Hepatocyte (in vitro differentiated cells): Measurements from ENCODE around the gene GNPAT.

Experiments
- CTCF ChIP-seq: fragments of 200-600 bp; sonication (generic); IDR thresholded peaks from 2 replicates; pipeline ENCODE4 v1.5.1; 2016; ENCODE audit warnings: antibody characterized with exemption, mild to moderate bottlenecking; ENCODE audit not compliant: poor library complexity
- EZH2 ChIP-seq: fragments of 200-600 bp; sonication (generic); IDR thresholded peaks from 2 replicates; pipeline ENCODE4 v1.6.1; 2016; ENCODE audit warnings: antibody characterized with exemption, mild to moderate bottlenecking, borderline replicate concordance
- EZH2phosphoT487 ChIP-seq: fragments of 200-600 bp; sonication (generic); IDR thresholded peaks from one replicate; pipeline ENCODE4 v1.6.1; 2018; ENCODE audit warnings: antibody characterized with exemption, mild to moderate bottlenecking, low read depth, moderate library complexity; ENCODE audit not compliant: unreplicated experiment, severe bottlenecking

- TF ChIP-seq CTCF (no peak), EZH2 (no peak), EZH2phosphoT487 (no peak)
These were observed 77.6 kb downstream of the GNPAT start for GRCh38 chr1:231318568-231318967.
